IMR-90 (cell line): ENCODE data around the gene EDC4. TPM values are rescaled to one million over a fixed set of nuclear protein-coding genes. Genes with fewer than 3 reads are reported as not detected.

Experiments used
- ATAC-seq: fragments of 200-7000 bp; cut with Tn5 transposase; 2 replicates; pipeline ENCODE4 v1.9.1; 2020; ENCODE audit warnings: low read depth, mild to moderate bottlenecking, moderate library complexity
- BruUV-seq: library from RNA; stranded (reverse); fragments of 400-500 nt; replicated peaks from 2 replicates; lab custom pipeline; 2021; lab: Mats Ljungman, UMichigan
- CTCF ChIA-PET: fragments of 300-600 bp; formaldehyde crosslinking; extraction: SDS; loops from one replicate; lab custom pipeline; 2021; ENCODE audit warnings: antibody characterized with exemption; lab: Yijun Ruan, JAX
- POLR2A ChIA-PET: fragments of 300-600 bp; sonication (Branson Sonifier 250); formaldehyde crosslinking; loops from one replicate; lab custom pipeline; 2022; ENCODE audit warnings: antibody characterized with exemption; ENCODE audit not compliant: unreplicated experiment; lab: Charles Lee
- DNase-seq: peaks from one replicate; pipeline ENCODE4 v3.0.0; 2013
- H2AFZ ChIP-seq: replicated peaks from 2 replicates; pipeline ENCODE3; 2013; ENCODE audit warnings: low read length, mild to moderate bottlenecking; ENCODE audit not compliant: poor library complexity
- H2AK5ac ChIP-seq: 2 replicates; pipeline ENCODE4 v1.6.1; 2013; ENCODE audit warnings: low read depth, low read length, inconsistent platforms
- H2AK9ac ChIP-seq: replicated peaks from 2 replicates; pipeline ENCODE3; 2013; ENCODE audit warnings: mild to moderate bottlenecking, low read depth, low read length, moderate library complexity; ENCODE audit not compliant: poor library complexity
- H2BK120ac ChIP-seq: 2 replicates; pipeline ENCODE4 v1.6.1; 2013; ENCODE audit warnings: low read depth, low read length, inconsistent platforms
- H2BK15ac ChIP-seq: 3 replicates; pipeline ENCODE4 v1.6.1; 2013; ENCODE audit warnings: low read depth, low read length, inconsistent platforms
- H2BK20ac ChIP-seq: 2 replicates; pipeline ENCODE4 v1.6.1; 2013; ENCODE audit warnings: low read depth, mild to moderate bottlenecking, inconsistent platforms, low read length, moderate library complexity
- H2BK5ac ChIP-seq: 2 replicates; pipeline ENCODE4 v1.6.1; 2013; ENCODE audit warnings: mild to moderate bottlenecking, low read depth, low read length, inconsistent platforms; ENCODE audit not compliant: poor library complexity, severe bottlenecking
- H3K14ac ChIP-seq: replicated peaks from 2 replicates; pipeline ENCODE4 v1.6.1; 2013; ENCODE audit warnings: low read depth, low read length, inconsistent platforms
- H3K18ac ChIP-seq: 2 replicates; pipeline ENCODE4 v1.6.1; 2013; ENCODE audit warnings: low read depth, low read length, control low read depth
- H3K23ac ChIP-seq: 2 replicates; pipeline ENCODE4 v1.6.1; 2013; ENCODE audit warnings: low read depth, low read length, inconsistent platforms
- H3K27ac ChIP-seq: 2 replicates; pipeline ENCODE4 v1.5.1; 2013; ENCODE audit warnings: mild to moderate bottlenecking, control low read depth, low read length; ENCODE audit not compliant: insufficient read depth
- H3K27me3 ChIP-seq: 2 replicates; pipeline ENCODE4 v1.6.1; 2013; ENCODE audit warnings: low read length; ENCODE audit not compliant: control insufficient read depth, insufficient read depth
- H3K36me3 ChIP-seq: 2 replicates; pipeline ENCODE4 v1.6.1; 2013; ENCODE audit warnings: low read length, mixed read lengths; ENCODE audit not compliant: control insufficient read depth, insufficient read depth
- H3K4ac ChIP-seq: 2 replicates; pipeline ENCODE4 v1.6.1; 2013; ENCODE audit warnings: low read depth, low read length, inconsistent platforms
- H3K4me1 ChIP-seq: 2 replicates; pipeline ENCODE4 v1.6.1; 2013; ENCODE audit warnings: low read length, mixed read lengths; ENCODE audit not compliant: control insufficient read depth, insufficient read depth
- H3K4me2 ChIP-seq: 2 replicates; pipeline ENCODE4 v1.6.1; 2013; ENCODE audit warnings: low read depth, mild to moderate bottlenecking, control low read depth, low read length, moderate library complexity
- H3K4me3 ChIP-seq: 2 replicates; pipeline ENCODE4 v1.5.1; 2013; ENCODE audit warnings: low read depth, mild to moderate bottlenecking, control low read depth, low read length, moderate library complexity; ENCODE audit not compliant: insufficient read depth
- H3K56ac ChIP-seq: 2 replicates; pipeline ENCODE4 v1.6.1; 2013; ENCODE audit warnings: low read length, inconsistent platforms; ENCODE audit not compliant: insufficient read depth; ENCODE audit errors: extremely low read depth
- H3K79me1 ChIP-seq, 2 experiments: 2 replicates each; pipeline ENCODE4 v1.6.1; 2013; ENCODE audit warnings: low read length in 2 of 2, inconsistent platforms in 1 of 2, low read depth in 1 of 2
- H3K9ac ChIP-seq: 2 replicates; pipeline ENCODE4 v1.6.1; 2013; ENCODE audit warnings: low read depth, low read length, control low read depth
- H3K9me1 ChIP-seq: 2 replicates; pipeline ENCODE4 v1.6.1; 2013; ENCODE audit warnings: low read length, inconsistent platforms; ENCODE audit not compliant: insufficient read depth
- H3K9me3 ChIP-seq: 2 replicates; pipeline ENCODE4 v1.6.1; 2013; ENCODE audit warnings: low read length; ENCODE audit not compliant: control insufficient read depth, insufficient read depth
- H4K20me1 ChIP-seq: 2 replicates; pipeline ENCODE4 v1.6.1; 2013; ENCODE audit warnings: low read length, inconsistent platforms; ENCODE audit not compliant: insufficient read depth
- H4K5ac ChIP-seq: 2 replicates; pipeline ENCODE4 v1.6.1; 2013; ENCODE audit warnings: mild to moderate bottlenecking, low read depth, low read length, control low read depth
- H4K8ac ChIP-seq, 2 experiments: 2 replicates each; pipeline ENCODE4 v1.6.1; 2013; ENCODE audit warnings: low read depth in 2 of 2, low read length in 2 of 2, control low read depth in 1 of 2, inconsistent platforms in 1 of 2
- H4K91ac ChIP-seq: 2 replicates; pipeline ENCODE4 v1.6.1; 2013; ENCODE audit warnings: low read depth, low read length, inconsistent platforms; ENCODE audit not compliant: insufficient read depth
- BHLHE40 ChIP-seq: fragments of 150-350 bp; IDR thresholded peaks from 2 replicates; pipeline ENCODE4 v1.6.1; 2016; ENCODE audit warnings: mild to moderate bottlenecking, low read depth, low read length
- CEBPB ChIP-seq: IDR thresholded peaks from 2 replicates; pipeline ENCODE4 v1.6.1; 2012; ENCODE audit warnings: low read depth, low read length, improper control_type of control experiment
- CHD1 ChIP-seq: IDR thresholded peaks from 2 replicates; pipeline ENCODE4 v1.6.1; 2012; ENCODE audit warnings: low read depth, low read length, improper control_type of control experiment
- CTCF ChIP-seq: conservative IDR thresholded peaks from 2 replicates; pipeline ENCODE4 v1.5.1; 2012; ENCODE audit warnings: mild to moderate bottlenecking, low read depth, low read length, improper control_type of control experiment
- ELK1 ChIP-seq: fragments of 150-350 bp; IDR thresholded peaks from 2 replicates; pipeline ENCODE4 v1.6.1; 2016; ENCODE audit warnings: low read depth, mild to moderate bottlenecking, low read length, moderate library complexity, borderline replicate concordance
- FOS ChIP-seq: fragments of 150-350 bp; IDR thresholded peaks from 2 replicates; pipeline ENCODE4 v1.6.1; 2016; ENCODE audit warnings: low read depth, low read length
- MAFK ChIP-seq: IDR thresholded peaks from 2 replicates; pipeline ENCODE4 v1.6.1; 2012; ENCODE audit warnings: low read depth, low read length, improper control_type of control experiment
- MAZ ChIP-seq: IDR thresholded peaks from 2 replicates; pipeline ENCODE4 v1.6.1; 2012; ENCODE audit warnings: low read depth, mild to moderate bottlenecking, low read length, improper control_type of control experiment, moderate library complexity, borderline replicate concordance
- MXI1 ChIP-seq: IDR thresholded peaks from 2 replicates; pipeline ENCODE4 v1.6.1; 2012; ENCODE audit warnings: low read depth, mild to moderate bottlenecking, low read length, moderate library complexity, borderline replicate concordance
- NFE2L2 ChIP-seq: fragments of 150-350 bp; IDR thresholded peaks from 2 replicates; pipeline ENCODE4 v1.6.1; 2016; ENCODE audit warnings: low read depth, mild to moderate bottlenecking, low read length
- POLR2A ChIP-seq: IDR thresholded peaks from 2 replicates; pipeline ENCODE4 v1.6.1; 2012; ENCODE audit warnings: mild to moderate bottlenecking, low read depth, low read length
- RAD21 ChIP-seq: IDR thresholded peaks from 2 replicates; pipeline ENCODE4 v1.6.1; 2012; ENCODE audit warnings: low read length, improper control_type of control experiment
- RCOR1 ChIP-seq: IDR thresholded peaks from 2 replicates; pipeline ENCODE4 v1.6.1; 2012; ENCODE audit warnings: mild to moderate bottlenecking, low read length, improper control_type of control experiment; ENCODE audit not compliant: insufficient replicate concordance
- RFX5 ChIP-seq: IDR thresholded peaks from 2 replicates; pipeline ENCODE4 v1.8.0; 2012; ENCODE audit warnings: low read depth, mild to moderate bottlenecking, low read length, moderate library complexity
- SMC3 ChIP-seq: fragments of 150-350 bp; IDR thresholded peaks from 2 replicates; pipeline ENCODE4 v1.6.1; 2016; ENCODE audit warnings: low read depth, mild to moderate bottlenecking, antibody characterized with exemption, low read length, moderate library complexity
- USF2 ChIP-seq: fragments of 150-350 bp; IDR thresholded peaks from 2 replicates; pipeline ENCODE4 v1.6.1; 2017; ENCODE audit warnings: mild to moderate bottlenecking, antibody characterized with exemption, low read length, low read depth
- WGBS, 2 experiments: methylation state at CpG; one replicate each; pipeline versions ENCODE4 v1.1.5 to v1.1.7; 2013; ENCODE audit warnings: missing lambda C conversion rate in 2 of 2; ENCODE audit not compliant: insufficient read length in 1 of 2; ENCODE audit errors: extremely low coverage in 2 of 2; 5-methylcytosine and 5-hydroxymethylcytosine counted together
- dilution Hi-C: fragments of 300-500 bp; cut with HindIII; formaldehyde crosslinking; loops from one replicate; pipeline ENCODE4 v1.14.3; 2018; ENCODE audit warnings: low sequenced_read_pairs; ENCODE audit not compliant: unreplicated experiment
- in situ Hi-C: fragments of 300-500 bp; cut with MboI; formaldehyde crosslinking; loops from 3 replicates; pipeline ENCODE4 v1.14.3; 2019; ENCODE audit warnings: low sequenced_read_pairs, inconsistent platforms, mixed read lengths
- intact Hi-C: fragments of 100-400 bp; cut with micrococcal nuclease; formaldehyde crosslinking; loops from 2 replicates; pipeline ENCODE4 v1.10.0; 2022
- polyA plus RNA-seq, 3 experiments: library from polyadenylated mRNA; depleted of rRNA; stranded (reverse); fragments of >200 nt; gene quantifications; 2 replicates each; pipeline ENCODE4 v1.2.3, GENCODE V29; 2012; ENCODE audit warnings: low replicate concordance in 1 of 3
- total RNA-seq: library from RNA; depleted of rRNA; stranded (reverse); fragments of >200 nt; gene quantifications from 2 replicates; pipeline ENCODE4 v1.2.3, GENCODE V29; 2012

EDC4 gene
- total and polyA plus RNA-seq, 2 of the 4 experiments (the other 2 are of a cell fraction) = 33.2 to 64.0 TPM

GRCh38 chr16:67885976-67886375, 13.1 kb downstream of the EDC4 start:
- POLR2A ChIA-PET = no interaction called here
- no peak for DNase-seq
- Histone ChIP-seq H3K36me3 (peaks cover 34% of the 10 kb centered on the region), H3K9me3 (no peaks in the 10 kb centered on the region), H3K18ac (no peak overlapping the region), H3K23ac (no peak overlapping the region), H4K20me1 (peaks cover 32% of the 10 kb centered on the region), H2AK9ac (no peak overlapping the region), H2AFZ (no peak overlapping the region), H3K56ac (no peak overlapping the region), H3K27ac (no peak overlapping the region), H3K4me2 (no peak overlapping the region), H3K4ac (no peak overlapping the region), H2BK120ac (no peak overlapping the region), H3K9ac (no peak overlapping the region), H2BK5ac (no peak overlapping the region), H3K4me1 (peaks cover 4% of the 10 kb centered on the region; the same call in 1 of the 2 replicates), H4K91ac (no peak overlapping the region), H3K79me1 (peaks cover 0 to 5% of the 10 kb centered on the region in 2 experiments; a peak in 2 of 4 replicates), H3K14ac (no peak overlapping the region), H4K8ac (no peak overlapping the region), H2AK5ac (no peak overlapping the region), H4K5ac (no peak overlapping the region), H2BK15ac (no peak overlapping the region), H3K9me1 (no peaks in the 10 kb centered on the region), H3K27me3 (no peaks in the 10 kb centered on the region), H2BK20ac (no peak overlapping the region), H3K4me3 (no peak overlapping the region)
- CTCF ChIA-PET = interaction anchor here (1.3 kb wide), 1 partner anchor 69 kb away, joined by 3 read pairs; no protein-coding TSS in a partner anchor
- in situ Hi-C loops = no loop called here
- intact Hi-C loops = no loop called here
- TF ChIP-seq RCOR1 (no peak), CTCF (no peak), NFE2L2 (no peak), USF2 (no peak), BHLHE40 (no peak), MAZ (no peak), CEBPB (no peak), SMC3 (no peak), RAD21 (no peak), CHD1 (no peak), RFX5 (no peak), MXI1 (no peak), MAFK (no peak), POLR2A (no peak), FOS (no peak), ELK1 (no peak)
- dilution Hi-C loops = no loop called here
- no TSS peak for BruUV-seq
- ATAC-seq = no peak
- WGBS, 2 experiments = 92% methylated on average over 11 of the region's 19 CpGs; no CpG with 5 or more reads in 1 of the 2 experiments
